ENCODE data around the gene IZUMO4. TPM values are rescaled to one million over a fixed set of nuclear protein-coding genes. Genes with fewer than 3 reads are reported as not detected.
A peak's percentile ranks its signal among the peaks of the same experiment; 100 is the strongest.

Gene IZUMO4
- total and polyA plus RNA-seq, 2 donors (not counting 1 experiment from before 2014, with no cell fraction given): 34.8 to 93.9 TPM

DNA sequence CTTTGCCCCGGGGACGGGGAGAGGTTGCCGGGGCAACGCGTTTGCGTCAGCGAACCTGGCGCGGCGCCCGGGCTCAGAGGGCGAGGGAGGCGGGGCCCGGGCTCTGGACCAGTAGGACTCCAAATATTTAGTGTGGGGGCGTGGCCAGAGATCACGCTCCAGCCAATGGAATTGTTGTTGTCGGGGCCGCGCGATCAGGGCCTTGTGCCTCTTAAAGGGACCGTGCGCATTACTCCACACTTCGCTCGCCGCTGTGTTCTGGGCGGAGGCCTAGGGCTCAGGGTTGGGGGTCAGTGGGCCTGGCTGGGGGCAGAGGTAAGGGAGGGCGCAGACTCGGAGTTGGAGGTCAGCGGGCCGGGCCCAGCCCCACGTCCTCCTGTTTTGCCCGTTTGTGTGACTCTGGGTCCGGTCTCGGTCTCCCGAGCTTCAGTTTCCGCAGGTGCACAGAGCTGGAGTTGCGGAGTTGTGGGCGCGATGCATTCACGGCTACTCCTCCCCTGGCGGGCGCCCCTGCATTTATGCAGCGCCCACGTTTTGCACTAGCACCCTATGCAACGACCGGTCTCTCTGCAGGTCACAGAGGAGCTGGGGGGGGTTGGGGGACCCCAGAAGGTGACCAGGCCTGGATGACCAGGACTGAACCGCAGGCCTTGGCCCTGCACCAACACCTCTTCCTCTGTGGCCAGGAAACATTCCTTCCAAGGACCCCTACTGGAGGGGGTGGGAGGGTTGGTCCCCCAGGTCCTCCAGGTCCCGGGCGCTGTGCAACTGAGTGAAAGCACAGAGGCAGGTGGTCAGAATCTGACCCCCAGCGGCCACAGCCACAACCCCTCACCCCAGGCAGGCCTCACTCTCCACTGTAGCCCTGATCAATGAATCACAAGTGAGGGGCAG is 35.0 kb upstream of the IZUMO4 start:
- DNase-seq (peak; percentile 99), ATAC-seq (ENCODE audit: low read depth) (peak; percentile 92)
- H3K4me3 Mint-ChIP-seq: peak overlapping the region; percentile 95
- peak overlapping the region; percentile 98 for H3K4me2 ChIP-seq (replicated peaks; ENCODE audit: low read depth, low read length, poor library complexity, severe bottlenecking)
- H3K36me3 ChIP-seq (replicated peaks in 1 of 2; ENCODE audit: control extremely low read depth in 1 of 2, control insufficient read depth in 1 of 2, extremely low read depth in 1 of 2, insufficient read depth in 2 of 2, low read length in 1 of 2): no peaks in the 10 kb centered on the region
- peaks cover 61% of the 10 kb centered on the region for H3K79me2 ChIP-seq (ENCODE audit: control insufficient read depth, insufficient read depth, low read length)
- peaks cover 44% of the 10 kb centered on the region for H3K4me1 Mint-ChIP-seq
- no peak for TF ChIP-seq EZH2 (IDR thresholded peaks at IDR 0.05; ENCODE audit: borderline replicate concordance, insufficient read depth, low read depth, low read length, poor library complexity, severe bottlenecking)
- TF ChIP-seq, protein P1, sequence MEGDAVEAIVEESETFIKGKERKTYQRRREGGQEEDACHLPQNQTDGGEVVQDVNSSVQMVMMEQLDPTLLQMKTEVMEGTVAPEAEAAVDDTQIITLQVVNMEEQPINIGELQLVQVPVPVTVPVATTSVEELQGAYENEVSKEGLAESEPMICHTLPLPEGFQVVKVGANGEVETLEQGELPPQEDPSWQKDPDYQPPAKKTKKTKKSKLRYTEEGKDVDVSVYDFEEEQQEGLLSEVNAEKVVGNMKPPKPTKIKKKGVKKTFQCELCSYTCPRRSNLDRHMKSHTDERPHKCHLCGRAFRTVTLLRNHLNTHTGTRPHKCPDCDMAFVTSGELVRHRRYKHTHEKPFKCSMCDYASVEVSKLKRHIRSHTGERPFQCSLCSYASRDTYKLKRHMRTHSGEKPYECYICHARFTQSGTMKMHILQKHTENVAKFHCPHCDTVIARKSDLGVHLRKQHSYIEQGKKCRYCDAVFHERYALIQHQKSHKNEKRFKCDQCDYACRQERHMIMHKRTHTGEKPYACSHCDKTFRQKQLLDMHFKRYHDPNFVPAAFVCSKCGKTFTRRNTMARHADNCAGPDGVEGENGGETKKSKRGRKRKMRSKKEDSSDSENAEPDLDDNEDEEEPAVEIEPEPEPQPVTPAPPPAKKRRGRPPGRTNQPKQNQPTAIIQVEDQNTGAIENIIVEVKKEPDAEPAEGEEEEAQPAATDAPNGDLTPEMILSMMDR (IDR thresholded peaks at IDR 0.05): no peak
- no peaks in the 10 kb centered on the region for H3K27me3 Mint-ChIP-seq
- H4K20me1 ChIP-seq (ENCODE audit: control insufficient read depth, insufficient read depth, low read length, poor library complexity, severe bottlenecking): no peaks in the 10 kb centered on the region
- H2AFZ ChIP-seq (ENCODE audit: insufficient read depth, low read depth, low read length, poor library complexity, severe bottlenecking): peak overlapping the region; percentile 87
- no peaks in the 10 kb centered on the region for H3K9me3 Mint-ChIP-seq (ENCODE audit: insufficient read depth)
- H3K9me3 ChIP-seq (ENCODE audit: control extremely low read depth in 1 of 3, control insufficient read depth in 2 of 3, insufficient read depth in 1 of 3, low read length in 2 of 3): no peaks in the 10 kb centered on the region
- no peaks in the 10 kb centered on the region for H3K27me3 ChIP-seq (replicated peaks in 1 of 4; ENCODE audit: control extremely low read depth in 1 of 4, control insufficient read depth in 3 of 4, insufficient read depth in 4 of 4, low read length in 3 of 4)
- peaks cover 30 to 67% of the 10 kb centered on the region in 2 donors for H3K4me1 ChIP-seq (ENCODE audit: control insufficient read depth in 2 of 2, insufficient read depth in 2 of 2, low read length in 2 of 2)
- H3K9ac ChIP-seq (ENCODE audit: low read length): peak overlapping the region; percentile 89
- peak overlapping the region; percentile 95 for H3K27ac Mint-ChIP-seq
- H3K4me3 ChIP-seq (ENCODE audit: control extremely low read depth in 1 of 5, extremely low read depth in 1 of 5, insufficient read depth in 1 of 5, low read depth in 2 of 5, low read length in 4 of 5): peak overlapping the region; percentile 8 to 94 (median 84)
- peak overlapping the region; percentile 92 to 97 for H3K27ac ChIP-seq (ENCODE audit: low read length in 2 of 2)
- intact Hi-C loops (cut with micrococcal nuclease): loop anchor here (1.0 kb wide), 2 partner anchors 10 to 35 kb away; partner anchors contain the start of genes IZUMO4, MKNK2 and MOB3A
- POLR2A ChIA-PET: interaction anchor here (0.5 to 4.3 kb wide), 8 partner anchors 9 to 241 kb away, joined by 3 to 41 read pairs (median 6); partner anchors contain the start of genes IZUMO4, MKNK2 and MOB3A
- 2% methylated on average over 47 of the region's 50 CpGs for WGBS (ENCODE audit: insufficient coverage)
- CTCF ChIA-PET: interaction anchor here (0.7 to 1.0 kb wide), 3 partner anchors 9 to 28 kb away, joined by 3 to 4 read pairs (median 3); no protein-coding TSS in a partner anchor

Data from B cell (primary cell).